ENCODE measurements around the gene NFIC. TPM values are rescaled to one million over a fixed set of nuclear protein-coding genes. Genes with fewer than 3 reads are reported as not detected.
"Not testable (repeated sequence)": the region's sequence is repeated elsewhere in the genome, so short reads cannot be mapped to it uniquely, and the experiment has no call there.

Gene NFIC
- total RNA-seq, 1 donor from 2014 or later: 33.0 TPM

- DNase-seq: no peak
Measured at GRCh38 chr19:3338541-3339181, 27.7 kb upstream of the NFIC start.

GRCh38 chr19:3340340-3340739, 26.0 kb upstream of the NFIC start:
- no peak for DNase-seq

- DNase-seq: no peak
Measured at GRCh38 chr19:3342246-3342645, 24.1 kb upstream of the NFIC start.

DNA sequence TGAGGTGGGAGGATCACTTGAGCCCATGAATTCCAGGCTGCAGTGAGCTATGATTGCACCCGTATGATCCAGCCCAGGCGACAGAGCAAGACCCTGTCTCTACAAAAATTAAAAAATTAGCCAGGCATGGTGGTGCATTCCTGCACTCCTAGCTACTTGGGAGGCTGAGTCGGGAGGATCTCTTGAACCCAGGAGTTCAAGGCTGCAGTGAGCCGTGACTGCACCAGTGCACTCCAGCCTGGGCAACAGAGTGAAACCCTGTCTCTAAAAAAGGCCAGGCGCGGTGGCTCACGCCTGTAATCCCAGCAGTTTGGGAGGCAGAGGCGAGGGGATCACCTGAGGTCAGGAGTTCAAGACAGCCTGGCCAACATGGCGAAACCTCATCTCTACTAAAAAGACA, 23.4 kb upstream of the NFIC start:
- DNase-seq: not testable (repeated sequence)

- DNase-seq: peak; percentile 69
Measured at GRCh38 chr19:3343619-3344502, 22.5 kb upstream of the NFIC start.

DNA sequence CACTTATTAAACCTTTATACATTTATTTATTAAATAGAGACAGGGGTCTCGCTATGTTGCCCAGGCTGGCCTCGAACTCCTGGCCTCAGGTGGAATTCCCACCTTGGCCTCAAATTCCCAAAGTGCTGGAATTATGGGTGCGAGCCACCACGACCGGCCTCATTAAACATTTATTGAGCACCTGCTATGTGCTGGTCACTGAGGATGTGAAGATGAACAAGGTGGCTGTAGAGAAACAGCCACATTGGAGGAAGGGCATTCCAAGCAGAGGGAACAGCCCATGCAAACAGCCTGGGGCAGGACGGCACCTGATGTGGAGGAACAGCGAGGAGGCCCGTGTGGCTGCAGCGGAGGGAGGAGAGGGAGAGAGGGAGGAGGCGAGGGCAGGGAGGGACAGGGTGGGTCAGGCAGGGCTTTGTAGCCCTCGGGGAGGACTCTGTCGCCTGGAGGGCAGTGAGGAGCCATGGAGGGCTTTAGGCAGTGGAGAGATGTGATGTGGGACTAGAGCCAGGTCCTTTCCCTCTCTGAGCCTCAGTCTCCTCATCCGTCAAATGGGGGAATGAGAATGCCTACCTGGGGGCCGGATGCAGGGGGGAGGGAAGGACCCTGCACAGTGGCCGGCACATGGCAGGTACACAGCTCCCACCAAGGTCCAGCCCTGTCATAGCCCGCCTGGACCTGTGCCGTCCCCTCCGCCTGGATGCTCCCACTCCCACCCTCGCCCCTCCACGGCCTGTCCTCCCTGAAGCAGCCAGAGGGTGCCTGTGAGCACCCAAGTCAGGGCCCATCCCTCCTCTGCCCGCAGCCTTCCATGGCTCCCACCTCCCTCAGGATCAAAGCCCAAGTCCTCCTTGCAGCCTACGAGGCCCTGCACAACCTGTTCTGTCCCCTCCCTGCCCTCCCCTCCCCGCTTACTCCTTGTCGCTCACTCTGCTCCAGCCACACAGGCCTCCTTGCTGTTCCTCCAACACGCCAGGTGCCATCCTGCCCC, 21.5 kb upstream of the NFIC start:
- DNase-seq: no peak

DNA sequence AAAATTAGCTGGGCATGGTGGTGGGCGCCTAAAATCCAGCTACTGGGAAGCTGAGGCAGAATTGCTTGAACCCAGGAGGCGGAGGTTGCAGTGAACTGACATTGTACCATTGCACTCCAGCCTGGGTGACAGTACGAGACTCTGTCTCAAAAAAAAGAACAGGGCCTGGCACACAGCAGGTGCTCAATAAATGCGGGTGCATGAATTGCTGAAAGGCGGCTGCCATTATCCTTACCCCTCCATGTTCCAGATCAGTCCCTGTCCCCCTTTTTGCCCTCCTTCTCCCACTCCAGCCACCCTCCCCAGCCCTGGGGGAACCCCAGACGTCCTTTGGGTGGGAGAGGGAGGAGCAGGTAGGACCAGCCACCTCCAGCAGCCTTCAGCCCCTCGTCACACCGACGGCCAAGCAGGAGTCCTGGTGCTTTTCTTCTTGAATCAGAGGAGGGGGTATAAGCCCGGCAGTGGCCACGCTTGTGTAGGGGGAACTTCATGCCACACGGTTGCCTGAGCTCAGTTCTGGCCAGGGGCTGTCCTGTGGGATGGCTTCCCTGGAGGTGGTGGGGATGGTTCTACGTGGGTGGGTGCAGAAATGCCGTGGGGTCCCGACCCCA, 20.4 kb upstream of the NFIC start:
- DNase-seq: no peak

DNA sequence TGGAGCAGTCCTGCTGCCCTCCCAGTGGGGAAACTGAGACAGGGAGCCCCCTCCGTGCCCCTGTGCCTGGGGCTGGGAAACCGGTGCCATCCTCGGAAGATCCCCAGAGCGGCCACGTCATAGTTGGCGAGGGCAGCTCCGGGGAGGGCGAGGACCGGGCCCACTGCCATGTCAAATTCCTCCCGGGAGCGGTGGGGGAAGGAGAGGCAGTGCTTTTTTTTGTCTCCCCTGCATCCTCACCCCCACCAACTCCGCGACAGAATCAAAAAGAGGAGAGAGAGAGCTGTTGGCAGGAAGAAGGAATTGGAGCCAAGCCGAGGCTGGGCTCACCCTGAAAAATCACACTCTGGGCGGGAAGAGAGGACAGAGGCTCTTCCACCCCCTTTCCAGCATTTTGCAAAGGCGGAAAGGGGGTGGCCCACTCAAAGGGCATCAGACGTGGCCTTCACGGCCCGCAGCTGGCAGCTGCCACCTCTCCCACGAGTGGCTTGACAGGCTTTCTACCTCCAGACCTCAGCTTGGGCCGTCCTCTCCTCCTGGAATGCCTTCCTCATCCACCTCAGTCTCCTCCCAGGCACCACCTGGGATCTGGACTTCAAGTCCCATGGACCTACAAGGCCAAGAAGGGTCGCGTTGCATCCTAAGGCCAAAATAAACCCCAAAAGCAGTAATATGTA, 19.6 kb upstream of the NFIC start:
- peak; percentile 19 for DNase-seq

GRCh38 chr19:3348042-3348441, 18.3 kb upstream of the NFIC start:
- no peak for DNase-seq

- DNase-seq: not testable (repeated sequence)
Measured at GRCh38 chr19:3348469-3348868, 17.9 kb upstream of the NFIC start.

DNA sequence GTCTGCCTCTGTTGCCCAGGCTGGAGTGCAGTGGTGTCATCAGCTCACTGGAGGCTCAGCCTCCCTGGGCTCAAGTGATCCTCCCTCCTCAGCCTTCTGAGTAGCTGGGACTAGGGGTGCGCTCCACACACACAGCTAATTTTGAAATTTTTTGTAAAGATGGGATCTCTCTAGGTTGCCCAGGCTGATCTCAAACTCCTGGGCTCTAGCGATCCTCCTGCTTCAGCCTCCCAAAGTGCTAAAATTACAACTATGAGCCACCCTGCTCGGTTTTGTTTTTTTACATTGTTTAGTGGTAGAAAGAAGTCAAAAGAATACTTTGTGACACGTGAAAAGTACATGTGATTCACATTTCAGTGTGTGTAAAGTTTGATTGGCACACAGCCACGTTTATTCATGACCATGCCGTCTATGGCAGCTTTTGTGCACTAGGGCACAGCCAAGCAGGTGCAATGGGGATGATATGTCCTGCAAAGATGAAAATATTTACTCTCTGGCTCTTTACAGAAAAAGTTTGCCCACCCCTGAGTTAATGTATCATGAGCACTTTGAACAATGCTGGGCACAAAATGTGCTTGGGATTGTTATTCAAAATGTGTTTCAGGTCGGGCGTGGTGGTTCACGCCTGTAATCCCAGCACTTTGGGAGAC, 16.2 kb upstream of the NFIC start:
- peak; percentile 67 for DNase-seq

DNA sequence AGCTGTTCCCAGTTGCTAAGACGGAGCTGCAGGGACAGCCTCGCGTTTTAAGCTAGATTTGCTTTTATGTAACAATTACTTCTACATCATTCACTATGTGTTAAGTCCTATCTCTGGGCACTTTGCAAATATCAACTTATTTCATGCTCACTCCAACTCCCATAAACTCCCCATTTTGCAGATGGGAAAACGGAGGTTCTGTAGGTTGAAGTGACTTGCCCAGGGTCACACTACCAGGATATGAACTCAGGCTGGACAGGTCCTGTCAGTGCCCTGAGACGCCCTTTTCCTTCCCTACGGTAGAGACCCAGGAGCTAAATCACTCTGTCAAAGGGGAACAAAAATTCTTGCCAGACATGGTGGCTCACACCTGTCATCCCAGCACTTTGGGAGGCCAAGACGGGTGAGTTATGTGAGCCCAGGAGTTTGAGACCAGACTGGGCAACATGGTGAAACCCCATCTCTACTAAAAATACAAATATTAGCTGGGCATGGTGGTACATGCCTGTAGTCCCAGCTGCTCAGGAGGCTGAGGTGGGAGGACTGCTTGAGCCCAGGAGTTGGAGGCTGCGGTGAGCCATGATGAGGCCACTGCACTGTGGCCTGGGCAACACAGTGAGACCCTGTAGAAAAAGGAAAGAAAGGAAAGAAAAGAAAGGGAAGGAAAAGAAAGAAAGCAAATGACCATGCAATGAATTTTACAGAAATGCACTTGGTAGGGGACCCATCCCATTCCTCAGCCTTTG, 14.5 kb upstream of the NFIC start:
- no peak for DNase-seq

GRCh38 chr19:3353493-3353892, 12.9 kb upstream of the NFIC start:
- no peak for DNase-seq

- DNase-seq: no peak
Measured at GRCh38 chr19:3356805-3357204, 9.6 kb upstream of the NFIC start.

DNA sequence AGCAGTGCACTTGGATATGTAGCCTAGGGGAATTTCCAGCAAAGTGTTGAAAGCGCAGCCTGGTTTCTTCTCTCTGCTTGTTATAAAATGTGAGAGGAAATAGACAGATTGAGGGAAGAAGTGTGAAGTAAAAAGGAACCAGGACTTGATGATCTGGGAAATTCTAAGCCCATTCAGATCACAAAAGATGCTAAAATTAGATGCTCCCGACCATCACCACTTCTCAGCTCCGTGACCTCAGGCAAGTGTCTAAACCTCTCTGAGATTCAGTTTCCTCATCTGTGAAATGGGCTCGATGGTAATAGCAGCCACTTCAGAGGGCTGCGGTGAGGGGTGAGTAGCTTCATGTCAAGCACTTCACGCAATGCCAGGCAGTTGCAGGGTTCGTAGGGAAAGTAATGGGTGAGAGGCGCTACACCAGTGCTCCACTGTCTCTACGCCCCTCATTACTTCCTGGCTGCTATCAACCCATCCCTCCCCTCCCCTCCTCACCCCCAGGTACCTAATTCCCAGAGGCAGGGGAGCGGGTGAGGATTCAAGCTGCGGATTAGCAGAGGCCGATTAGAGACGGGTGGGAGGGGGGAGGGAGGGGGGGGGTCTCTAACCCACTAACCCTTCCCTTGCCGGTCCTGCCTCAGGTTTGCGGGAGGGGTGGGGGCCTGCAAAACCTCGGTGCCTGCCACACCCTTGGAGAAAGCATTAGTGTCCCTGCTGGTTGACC, 9.0 kb upstream of the NFIC start:
- DNase-seq: no peak

GRCh38 chr19:3357992-3358688, 8.2 kb upstream of the NFIC start:
- no peak for DNase-seq

DNA sequence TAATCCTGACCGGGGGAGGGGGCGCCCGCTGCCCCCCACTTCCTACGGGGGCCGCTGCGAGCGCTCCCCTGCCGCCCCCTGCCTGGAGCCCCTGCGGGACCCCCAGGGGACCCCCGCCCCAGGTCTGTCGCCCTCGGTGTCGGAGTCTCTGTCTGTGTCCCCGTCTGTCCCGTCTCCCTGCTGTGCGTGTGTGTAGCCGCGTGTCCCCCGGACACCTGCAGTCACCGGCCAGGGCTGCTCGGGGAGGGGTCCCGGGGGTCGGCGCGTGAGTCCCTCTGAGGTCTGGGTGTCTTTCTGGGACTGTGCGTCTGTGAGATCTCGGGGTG, 7.7 kb upstream of the NFIC start:
- DNase-seq: no peak

DNA sequence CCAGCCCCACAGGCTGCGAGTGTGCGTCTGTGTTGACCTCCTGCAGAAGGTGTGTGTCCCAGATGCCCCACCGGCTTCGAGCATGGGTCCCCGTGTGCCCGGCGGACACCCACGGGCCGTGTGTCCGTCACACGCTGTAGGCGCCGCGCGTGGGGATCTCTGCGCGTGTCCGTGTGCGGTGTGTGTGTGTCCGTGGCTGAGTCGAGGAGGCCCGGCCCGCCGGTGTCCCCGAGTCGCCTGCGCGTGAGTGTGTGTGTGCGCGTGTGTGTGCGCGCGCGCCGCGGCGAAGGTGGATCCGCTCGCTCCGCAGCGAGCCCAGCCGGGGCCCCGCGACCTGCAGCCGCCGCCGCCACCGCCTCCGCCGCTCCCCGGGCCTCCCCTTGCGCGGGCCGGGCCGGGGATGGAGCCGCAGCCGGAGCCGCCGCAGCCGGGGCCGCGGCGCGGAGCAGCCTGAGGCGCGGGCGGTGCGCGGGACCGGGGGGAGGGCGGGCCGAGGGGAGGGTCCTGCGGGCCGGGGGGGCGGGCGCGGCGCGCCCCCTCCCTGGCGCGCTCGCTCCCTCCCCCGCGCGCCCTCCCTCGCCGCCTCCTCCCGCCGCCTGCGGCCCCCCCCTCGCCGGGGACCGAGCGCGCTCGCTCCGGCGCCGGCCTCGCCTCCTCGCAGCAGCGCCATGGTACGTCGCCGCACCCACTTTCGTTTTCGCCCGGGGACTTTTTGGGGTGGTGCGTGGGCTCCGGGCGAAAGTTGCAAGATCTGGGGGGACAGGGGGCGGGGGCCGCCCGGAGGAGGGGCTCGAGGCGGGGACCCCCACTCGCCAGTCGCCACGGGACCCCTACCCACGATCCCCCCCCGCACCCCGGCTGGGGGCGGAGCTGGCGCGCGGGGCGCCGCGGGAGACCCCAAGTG, 7.1 kb upstream of the NFIC start:
- peak; percentile 69 for DNase-seq

All from dermis blood vessel endothelial cell (primary cell).